Nasal cavity respiratory epithelium epithelial cell of viscerocranial mucosa (primary cell): ENCODE measurements around the gene DHRS7B. TPM values are rescaled to one million over a fixed set of nuclear protein-coding genes. Genes with fewer than 3 reads are reported as not detected.

Source experiments
- total RNA-seq: library from RNA; depleted of rRNA; stranded (reverse); fragments of >200 nt; gene quantifications from 2 replicates; pipeline ENCODE4 v1.2.3, GENCODE V29; 2014

DHRS7B gene
- total RNA-seq, result 16.5 and 23.2 TPM in 2 replicates

DNA sequence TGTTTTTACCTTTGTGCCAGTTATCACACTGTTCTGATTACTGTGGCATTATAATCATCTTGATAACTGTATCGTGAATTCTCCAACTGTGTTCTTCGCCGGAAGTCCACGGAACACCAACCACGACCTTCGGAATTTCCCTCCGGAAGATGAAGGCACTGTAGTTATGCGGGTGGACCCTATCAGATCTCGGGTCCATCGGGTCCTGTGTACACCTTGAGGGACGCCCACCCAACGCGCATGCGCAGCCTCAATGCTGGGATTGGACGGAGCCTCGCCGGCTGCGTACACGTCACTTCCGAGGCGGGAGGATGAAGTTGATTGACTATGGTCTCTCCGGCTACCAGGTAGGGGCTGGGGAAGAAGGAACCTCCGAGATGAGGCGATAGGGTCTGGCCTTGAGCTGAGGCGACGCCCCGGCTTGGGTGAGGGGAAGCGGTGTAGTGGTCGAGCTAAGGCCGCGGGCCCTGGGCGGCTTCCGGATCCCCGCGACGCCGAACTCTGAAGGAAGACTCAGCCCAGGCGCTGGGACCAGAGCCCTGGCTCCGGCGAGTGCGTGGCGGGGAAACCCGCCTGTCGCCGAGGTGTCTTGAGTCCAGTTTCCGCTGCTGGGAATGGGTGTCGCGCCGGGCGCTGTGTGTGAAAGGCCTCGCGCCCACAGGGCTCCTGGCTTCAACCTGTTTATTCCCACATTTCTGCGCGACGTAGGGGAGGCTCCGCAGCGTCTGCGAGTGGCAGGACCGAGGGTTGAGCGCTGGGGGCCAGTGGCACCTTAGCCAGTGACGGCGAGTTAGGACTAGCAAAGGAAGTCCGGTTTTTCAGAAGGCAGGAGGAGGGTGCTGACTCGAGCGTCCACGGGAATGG is at the start of gene DHRS7B:
Gene DHRS7B, plus strand, starts transcription at position 320 of the 864 bp plus-strand sequence. Its CDS starts 8 bp downstream, at position 328.

GRCh38 chr17:21214015-21214776 is 87.4 kb downstream of the DHRS7B start, which contains the start of gene TMEM11:
Gene TMEM11 (minus strand): TSS chr17:21214161. CDS start chr17:21214152, 9 bp downstream.

Other genes starting within 250 kb of the DHRS7B start
- gene USP22, start 84.0 kb upstream of the DHRS7B start, total RNA-seq, result 156 and 273 TPM in 2 replicates
- gene TMEM11, start 87.2 kb downstream of the DHRS7B start, total RNA-seq, result 17.0 and 23.2 TPM in 2 replicates
- gene NATD1, start 126.4 kb downstream of the DHRS7B start, total RNA-seq, result 1.0 and 3.1 TPM in 2 replicates
- gene MAP2K3, start 157.7 kb downstream of the DHRS7B start, total RNA-seq, result 6.5 and 21.6 TPM in 2 replicates
- 0.34 and 1.00 TPM in 2 replicates for gene KCNJ12, start 249.4 kb downstream of the DHRS7B start, total RNA-seq